ENCODE results near the gene SMAD7.

Gene SMAD7

DNA sequence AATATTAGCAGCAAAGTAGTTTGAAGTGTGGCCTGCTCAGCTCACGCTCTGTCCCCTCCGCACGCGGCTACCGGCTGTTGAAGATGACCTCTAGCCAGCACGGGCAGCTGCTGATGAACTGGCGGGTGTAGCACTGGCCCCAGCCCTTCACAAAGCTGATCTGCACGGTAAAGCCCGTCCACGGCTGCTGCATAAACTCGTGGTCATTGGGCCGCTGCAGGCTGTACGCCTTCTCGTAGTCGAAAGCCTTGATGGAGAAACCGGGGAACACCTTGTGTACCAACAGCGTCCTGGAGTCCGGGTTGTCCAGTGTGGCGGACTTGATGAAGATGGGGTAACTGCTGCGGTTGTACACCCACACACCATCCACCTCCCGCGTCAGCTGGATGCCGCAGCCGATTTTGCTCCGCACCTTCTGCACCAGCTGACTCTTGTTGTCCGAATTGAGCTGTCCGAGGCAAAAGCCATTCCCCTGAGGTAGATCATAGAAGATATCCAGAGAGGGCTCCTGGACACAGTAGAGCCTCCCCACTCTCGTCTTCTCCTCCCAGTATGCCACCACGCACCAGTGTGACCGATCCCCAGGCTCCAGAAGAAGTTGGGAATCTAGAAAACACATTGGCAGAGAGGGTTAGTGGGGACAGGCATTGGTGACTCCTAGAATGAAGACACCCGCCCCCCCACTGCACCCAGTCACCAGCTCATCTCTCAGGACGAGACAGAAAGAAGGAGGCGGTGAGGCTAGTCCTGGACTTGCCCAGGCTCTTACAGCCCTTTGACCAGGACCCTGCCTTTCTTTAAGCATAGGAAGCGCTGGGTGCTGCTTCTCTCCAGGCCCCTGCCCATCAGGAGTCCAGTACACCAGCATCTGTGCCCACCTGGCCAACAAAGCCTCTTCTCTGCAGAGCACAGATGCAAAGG, 29.2 kb downstream of the SMAD7 start:
- no peak for DNase-seq (ENCODE audit: low read depth, low spot score)
- ChIA-PET POLR2A (interaction anchor here (0.6 to 0.7 kb wide), 2 partner anchors 10 to 30 kb away, joined by 3 read pairs; no protein-coding TSS in a partner anchor), CTCF (interaction anchor here (0.8 to 1.7 kb wide), 5 partner anchors 20 to 318 kb away, joined by 3 to 4 read pairs (median 4); no protein-coding TSS in a partner anchor)
- H3K4me3 ChIP-seq (ENCODE audit: low read depth, low read length) = no peak overlapping the region
- TF ChIP-seq, protein P1, sequence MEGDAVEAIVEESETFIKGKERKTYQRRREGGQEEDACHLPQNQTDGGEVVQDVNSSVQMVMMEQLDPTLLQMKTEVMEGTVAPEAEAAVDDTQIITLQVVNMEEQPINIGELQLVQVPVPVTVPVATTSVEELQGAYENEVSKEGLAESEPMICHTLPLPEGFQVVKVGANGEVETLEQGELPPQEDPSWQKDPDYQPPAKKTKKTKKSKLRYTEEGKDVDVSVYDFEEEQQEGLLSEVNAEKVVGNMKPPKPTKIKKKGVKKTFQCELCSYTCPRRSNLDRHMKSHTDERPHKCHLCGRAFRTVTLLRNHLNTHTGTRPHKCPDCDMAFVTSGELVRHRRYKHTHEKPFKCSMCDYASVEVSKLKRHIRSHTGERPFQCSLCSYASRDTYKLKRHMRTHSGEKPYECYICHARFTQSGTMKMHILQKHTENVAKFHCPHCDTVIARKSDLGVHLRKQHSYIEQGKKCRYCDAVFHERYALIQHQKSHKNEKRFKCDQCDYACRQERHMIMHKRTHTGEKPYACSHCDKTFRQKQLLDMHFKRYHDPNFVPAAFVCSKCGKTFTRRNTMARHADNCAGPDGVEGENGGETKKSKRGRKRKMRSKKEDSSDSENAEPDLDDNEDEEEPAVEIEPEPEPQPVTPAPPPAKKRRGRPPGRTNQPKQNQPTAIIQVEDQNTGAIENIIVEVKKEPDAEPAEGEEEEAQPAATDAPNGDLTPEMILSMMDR (IDR thresholded peaks at IDR 0.05; ENCODE audit: insufficient read depth, low read length, missing control alignments) = no peak

DNA sequence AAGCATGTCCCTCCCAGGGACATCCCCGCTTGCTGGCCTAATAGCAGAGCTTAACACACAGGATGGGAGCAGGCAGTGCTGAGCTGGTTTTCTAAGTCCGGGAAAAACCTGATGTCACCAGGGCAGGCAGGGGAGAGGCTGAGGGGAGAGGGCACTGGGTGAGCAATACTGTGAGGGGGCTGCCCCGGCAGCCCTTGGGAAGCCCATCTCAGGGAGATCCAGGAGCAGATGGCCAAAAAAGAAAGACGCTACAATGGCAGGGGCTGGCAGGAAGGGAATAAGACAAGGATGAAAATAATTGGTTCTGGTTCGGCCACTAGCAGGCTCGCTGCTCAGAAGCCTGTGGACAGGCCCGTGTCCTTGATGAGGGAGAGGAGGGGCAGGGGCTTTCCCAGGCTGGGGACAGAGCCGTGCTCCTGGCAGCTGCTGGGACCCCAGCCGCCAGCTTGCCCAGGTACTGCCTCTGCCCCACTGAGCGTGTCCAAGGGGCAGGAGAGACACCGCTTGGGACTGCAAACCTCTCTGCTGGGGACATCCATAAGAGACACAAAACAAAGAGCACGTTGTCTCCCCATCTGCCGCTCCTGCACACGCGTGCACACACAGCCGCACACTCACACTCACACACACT, 30.2 kb downstream of the SMAD7 start:
- POLR2A ChIA-PET = no interaction called here
- no peak overlapping the region for H3K4me3 ChIP-seq (ENCODE audit: low read depth, low read length)
- TF ChIP-seq, protein P1 (IDR thresholded peaks at IDR 0.05; ENCODE audit: insufficient read depth, low read length, missing control alignments) = no peak
- CTCF ChIA-PET = interaction anchor here (0.7 to 1.3 kb wide), 2 partner anchors 12 to 144 kb away, joined by 3 read pairs; no protein-coding TSS in a partner anchor
- no peak for DNase-seq (ENCODE audit: low read depth, low spot score)

DNA sequence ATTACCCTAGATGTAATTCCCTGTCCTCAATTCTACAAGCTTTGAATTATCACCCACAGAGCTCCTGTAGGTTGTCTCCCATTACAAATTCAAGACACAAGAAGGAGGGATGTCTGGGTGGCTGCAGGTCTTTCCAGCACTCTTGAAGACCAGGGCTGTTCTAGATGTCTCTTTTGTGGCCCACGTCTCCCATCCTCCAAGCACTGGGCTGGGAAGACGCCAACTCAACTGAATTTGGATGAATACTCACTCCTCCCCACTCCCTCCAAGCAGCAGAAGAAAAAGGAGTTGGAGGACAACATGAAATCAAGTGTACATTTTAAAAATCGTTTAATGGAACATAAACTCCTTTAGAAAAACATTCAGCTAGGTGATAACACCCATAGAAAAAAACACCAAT, 31.2 kb downstream of the SMAD7 start:
- H3K4me3 ChIP-seq (ENCODE audit: low read depth, low read length) = no peak overlapping the region
- no peak for DNase-seq (ENCODE audit: low read depth, low spot score)
- TF ChIP-seq, protein P1 (IDR thresholded peaks at IDR 0.05; ENCODE audit: insufficient read depth, low read length, missing control alignments) = no peak
- POLR2A ChIA-PET = no interaction called here
- CTCF ChIA-PET = interaction anchor here (0.7 to 1.3 kb wide), 3 partner anchors 13 to 143 kb away, joined by 3 read pairs; no protein-coding TSS in a partner anchor

DNA sequence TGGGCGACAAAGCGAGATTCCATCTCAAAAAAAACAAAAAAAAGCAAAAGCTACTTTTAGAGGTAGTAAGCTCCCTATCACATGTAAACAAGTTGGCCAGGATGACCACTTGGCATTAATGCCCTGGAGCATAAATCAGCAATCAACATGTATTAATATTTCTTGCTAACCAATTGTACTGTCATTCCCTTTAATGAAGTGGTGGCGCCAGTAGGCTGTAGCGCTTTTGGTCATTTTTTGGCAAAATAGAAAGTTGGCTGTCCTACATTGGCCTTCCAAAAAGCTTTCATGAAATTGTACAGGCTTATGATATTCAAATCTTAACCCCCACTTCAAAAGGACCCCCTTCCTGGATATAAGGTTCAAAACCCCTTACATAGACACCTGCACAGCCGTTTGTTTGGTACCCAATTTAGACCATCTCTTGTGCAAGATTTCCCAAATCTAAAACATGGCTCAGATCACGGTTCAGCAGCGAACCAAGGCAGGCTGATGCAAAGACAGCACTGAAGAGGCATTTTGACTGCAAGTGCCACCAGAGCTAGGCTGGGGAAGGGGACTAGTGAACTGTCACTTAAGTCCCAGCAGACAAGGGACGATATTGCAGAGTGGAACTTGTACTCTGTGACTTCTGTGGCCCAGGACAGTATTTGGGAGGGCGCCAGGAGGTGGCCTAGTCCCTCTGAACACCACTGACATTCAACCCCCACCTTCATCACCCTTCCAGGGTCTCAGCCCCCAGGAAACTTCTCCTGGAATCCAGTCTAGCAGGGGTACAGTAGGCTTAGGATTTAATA, 31.9 kb downstream of the SMAD7 start:
- TF ChIP-seq, protein P1 (IDR thresholded peaks at IDR 0.05; ENCODE audit: insufficient read depth, low read length, missing control alignments) = no peak
- CTCF ChIA-PET = interaction anchor here (0.9 kb wide), 1 partner anchor 118 kb away, joined by 3 read pairs; no protein-coding TSS in a partner anchor

DNA sequence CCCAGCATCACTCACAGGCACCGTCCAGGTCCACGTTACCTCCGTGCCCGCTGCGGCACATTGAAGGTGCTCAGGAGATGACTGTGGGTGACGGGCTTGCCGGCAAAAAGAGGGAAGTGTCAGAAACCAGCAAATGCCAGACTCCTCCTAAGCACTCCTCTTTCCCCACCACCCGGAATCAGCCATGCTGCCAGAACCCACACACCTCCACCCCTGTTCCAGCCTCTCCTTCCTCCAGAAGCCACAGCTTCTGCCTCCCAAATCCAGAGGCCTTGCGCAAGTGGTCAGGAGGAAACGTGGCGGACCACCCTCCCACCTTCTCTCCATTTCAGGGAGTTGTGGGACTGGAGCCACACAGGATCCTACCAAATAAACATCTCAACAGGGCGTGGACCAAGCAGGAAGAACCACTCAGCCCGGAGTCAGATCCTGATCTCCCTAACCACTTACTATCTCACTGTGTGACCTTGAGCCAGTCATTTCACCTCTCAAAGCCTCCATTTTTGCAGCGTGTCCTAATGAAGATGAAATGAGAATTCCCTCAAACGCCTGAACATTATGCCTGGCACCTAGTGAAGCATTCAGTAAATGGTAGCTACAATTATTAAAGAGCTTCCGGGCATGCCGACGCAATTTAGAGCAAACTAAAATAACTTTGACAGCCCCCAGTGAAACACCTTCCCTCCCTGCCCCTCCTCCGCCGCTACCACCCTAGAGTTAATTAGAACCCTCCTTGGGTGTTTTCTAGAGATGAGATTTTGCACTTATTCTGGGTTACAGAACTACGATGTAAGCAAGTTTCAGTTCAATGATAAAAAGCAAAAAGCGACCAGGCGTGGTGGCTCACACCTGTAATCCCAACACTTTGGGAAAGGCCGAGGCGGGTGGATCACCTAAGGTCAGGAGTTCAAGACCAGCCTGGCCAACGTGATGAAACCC, 32.9 kb downstream of the SMAD7 start:
- ChIA-PET POLR2A (no interaction called here), CTCF (no interaction called here)
- DNase-seq (ENCODE audit: low read depth, low spot score) = no peak
- no peak overlapping the region for H3K4me3 ChIP-seq (ENCODE audit: low read depth, low read length)
- TF ChIP-seq, protein P1 (IDR thresholded peaks at IDR 0.05; ENCODE audit: insufficient read depth, low read length, missing control alignments) = no peak

More for the DNA sequence above, 31.9 kb downstream of the SMAD7 start:
- no peak for DNase-seq (ENCODE audit: low read depth, low spot score)
- H3K4me3 ChIP-seq (ENCODE audit: low read depth, low read length) = no peak overlapping the region
- POLR2A ChIA-PET = no interaction called here

All from AG04449 (cell line).